ENCODE measurements around the gene ITGB4. TPM values are rescaled to one million over a fixed set of nuclear protein-coding genes. Genes with fewer than 3 reads are reported as not detected.
A peak's percentile ranks its signal among the peaks of the same experiment; 100 is the strongest.

Gene ITGB4
- total and polyA plus RNA-seq, 2 of the 13 experiments (the other 11 are each of a cell fraction or from before 2014, with no cell fraction given), result 6.9 to 14.5 TPM

DNA sequence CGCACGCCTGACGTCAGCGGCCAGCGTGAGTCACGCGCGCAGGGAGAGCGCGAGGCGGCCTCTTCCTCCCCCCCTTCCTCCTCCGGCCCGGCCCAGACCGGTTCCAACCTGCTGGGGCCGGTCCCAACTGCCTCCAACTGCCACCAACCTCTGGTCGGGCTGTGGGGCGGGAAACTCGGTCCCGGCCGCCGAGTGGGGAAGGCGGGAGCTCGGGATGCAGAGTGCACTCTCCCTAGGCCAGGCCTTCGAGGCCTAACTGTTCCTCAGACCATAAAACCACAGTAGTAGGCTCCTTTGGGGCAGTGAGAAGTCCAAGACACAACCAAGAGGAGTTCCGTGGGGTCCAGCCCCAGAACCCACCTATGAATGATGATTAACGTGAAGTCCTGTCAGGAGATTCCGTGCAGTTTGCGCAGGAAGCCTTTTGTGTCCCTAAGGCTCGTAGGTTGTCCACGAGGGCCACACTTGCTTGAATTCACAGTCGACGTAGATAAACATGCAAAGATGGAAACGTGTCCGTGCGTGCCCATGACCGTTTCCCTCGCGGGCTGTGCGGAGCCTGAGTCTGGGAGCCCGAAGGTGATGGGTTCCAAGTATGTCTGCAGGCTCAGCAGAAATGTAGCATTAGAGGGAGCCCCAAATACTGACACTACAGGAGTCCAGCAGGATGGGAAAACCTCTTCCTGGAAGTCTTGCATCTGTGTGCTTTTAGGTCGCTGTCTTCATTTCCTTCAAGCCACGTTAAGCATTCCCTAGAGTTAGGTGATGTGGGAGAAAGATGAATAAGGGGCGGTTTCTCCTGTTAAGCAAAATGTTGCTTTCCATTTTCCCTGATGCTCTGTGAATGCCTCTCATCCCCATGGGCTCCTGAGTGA is 64.0 kb downstream of the ITGB4 start (continued):
- TF ChIP-seq ZFP62 (CRISPR knock-in tag; IDR thresholded peaks at IDR 0.05) (no peak), ZKSCAN5 (CRISPR knock-in tag; IDR thresholded peaks at IDR 0.05) (no peak), FOSL1 (CRISPR knock-in tag; IDR thresholded peaks at IDR 0.05; ENCODE audit: borderline replicate concordance) (peak; percentile 45; the same call in 1 of the 2 replicates), KDM6A (CRISPR knock-in tag; IDR thresholded peaks at IDR 0.05; ENCODE audit: low read depth) (no peak; the same call in 1 of the 2 replicates), ZNF616 (CRISPR knock-in tag; IDR thresholded peaks at IDR 0.05; ENCODE audit: low read depth) (no peak; the same call in 1 of the 2 replicates), ZNF572 (CRISPR knock-in tag; IDR thresholded peaks at IDR 0.05) (peak; percentile 89; the same call in 1 of the 2 replicates), TBP (CRISPR knock-in tag; IDR thresholded peaks at IDR 0.05) (no peak), ZSCAN20 (CRISPR knock-in tag; IDR thresholded peaks at IDR 0.05; ENCODE audit: borderline replicate concordance) (peak; percentile 83; the same call in 1 of the 2 replicates), ZNF678 (CRISPR knock-in tag; IDR thresholded peaks at IDR 0.05) (peak; percentile 43; the same call in 1 of the 2 replicates), ELF3 (CRISPR knock-in tag; IDR thresholded peaks at IDR 0.05) (peak; percentile 59), SMAD1 (CRISPR knock-in tag; IDR thresholded peaks at IDR 0.05; ENCODE audit: borderline replicate concordance, low read depth) (no peak; the same call in none of the 2 replicates), HOXA5 (CRISPR knock-in tag; IDR thresholded peaks at IDR 0.05) (peak; percentile 85; the same call in 1 of the 2 replicates), ZFP82 (CRISPR knock-in tag; IDR thresholded peaks at IDR 0.05; ENCODE audit: borderline replicate concordance) (peak; percentile 70; the same call in 1 of the 2 replicates), TBX2 (CRISPR knock-in tag; IDR thresholded peaks at IDR 0.05; ENCODE audit: borderline replicate concordance) (peak; percentile 80), HDAC6 (IDR thresholded peaks at IDR 0.05; ENCODE audit: low read depth, low read length) (no peak), RBM39 (IDR thresholded peaks at IDR 0.05; ENCODE audit: low read depth, low read length, poor library complexity, severe bottlenecking) (peak; percentile 92), RFXAP (CRISPR knock-in tag; IDR thresholded peaks at IDR 0.05; ENCODE audit: borderline replicate concordance) (0 out of 2 replicates have a peak, but pooled peaks have one; percentile 60)
- TF ChIP-seq, protein P1, sequence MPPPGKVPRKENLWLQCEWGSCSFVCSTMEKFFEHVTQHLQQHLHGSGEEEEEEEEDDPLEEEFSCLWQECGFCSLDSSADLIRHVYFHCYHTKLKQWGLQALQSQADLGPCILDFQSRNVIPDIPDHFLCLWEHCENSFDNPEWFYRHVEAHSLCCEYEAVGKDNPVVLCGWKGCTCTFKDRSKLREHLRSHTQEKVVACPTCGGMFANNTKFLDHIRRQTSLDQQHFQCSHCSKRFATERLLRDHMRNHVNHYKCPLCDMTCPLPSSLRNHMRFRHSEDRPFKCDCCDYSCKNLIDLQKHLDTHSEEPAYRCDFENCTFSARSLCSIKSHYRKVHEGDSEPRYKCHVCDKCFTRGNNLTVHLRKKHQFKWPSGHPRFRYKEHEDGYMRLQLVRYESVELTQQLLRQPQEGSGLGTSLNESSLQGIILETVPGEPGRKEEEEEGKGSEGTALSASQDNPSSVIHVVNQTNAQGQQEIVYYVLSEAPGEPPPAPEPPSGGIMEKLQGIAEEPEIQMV (CRISPR knock-in tag; IDR thresholded peaks at IDR 0.05; ENCODE audit: low read depth), result peak; percentile 22
- TF ChIP-seq, protein P2, sequence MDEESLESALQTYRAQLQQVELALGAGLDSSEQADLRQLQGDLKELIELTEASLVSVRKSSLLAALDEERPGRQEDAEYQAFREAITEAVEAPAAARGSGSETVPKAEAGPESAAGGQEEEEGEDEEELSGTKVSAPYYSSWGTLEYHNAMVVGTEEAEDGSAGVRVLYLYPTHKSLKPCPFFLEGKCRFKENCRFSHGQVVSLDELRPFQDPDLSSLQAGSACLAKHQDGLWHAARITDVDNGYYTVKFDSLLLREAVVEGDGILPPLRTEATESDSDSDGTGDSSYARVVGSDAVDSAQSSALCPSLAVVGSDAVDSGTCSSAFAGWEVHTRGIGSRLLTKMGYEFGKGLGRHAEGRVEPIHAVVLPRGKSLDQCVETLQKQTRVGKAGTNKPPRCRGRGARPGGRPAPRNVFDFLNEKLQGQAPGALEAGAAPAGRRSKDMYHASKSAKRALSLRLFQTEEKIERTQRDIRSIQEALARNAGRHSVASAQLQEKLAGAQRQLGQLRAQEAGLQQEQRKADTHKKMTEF (CRISPR knock-in tag; IDR thresholded peaks at IDR 0.05), result peak; percentile 88; the same call in 1 of the 2 replicates
- TF ChIP-seq, protein P3, sequence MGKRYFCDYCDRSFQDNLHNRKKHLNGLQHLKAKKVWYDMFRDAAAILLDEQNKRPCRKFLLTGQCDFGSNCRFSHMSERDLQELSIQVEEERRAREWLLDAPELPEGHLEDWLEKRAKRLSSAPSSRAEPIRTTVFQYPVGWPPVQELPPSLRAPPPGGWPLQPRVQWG (CRISPR knock-in tag; IDR thresholded peaks at IDR 0.05; ENCODE audit: borderline replicate concordance, low read depth), result no peak
- TF ChIP-seq, protein P4, sequence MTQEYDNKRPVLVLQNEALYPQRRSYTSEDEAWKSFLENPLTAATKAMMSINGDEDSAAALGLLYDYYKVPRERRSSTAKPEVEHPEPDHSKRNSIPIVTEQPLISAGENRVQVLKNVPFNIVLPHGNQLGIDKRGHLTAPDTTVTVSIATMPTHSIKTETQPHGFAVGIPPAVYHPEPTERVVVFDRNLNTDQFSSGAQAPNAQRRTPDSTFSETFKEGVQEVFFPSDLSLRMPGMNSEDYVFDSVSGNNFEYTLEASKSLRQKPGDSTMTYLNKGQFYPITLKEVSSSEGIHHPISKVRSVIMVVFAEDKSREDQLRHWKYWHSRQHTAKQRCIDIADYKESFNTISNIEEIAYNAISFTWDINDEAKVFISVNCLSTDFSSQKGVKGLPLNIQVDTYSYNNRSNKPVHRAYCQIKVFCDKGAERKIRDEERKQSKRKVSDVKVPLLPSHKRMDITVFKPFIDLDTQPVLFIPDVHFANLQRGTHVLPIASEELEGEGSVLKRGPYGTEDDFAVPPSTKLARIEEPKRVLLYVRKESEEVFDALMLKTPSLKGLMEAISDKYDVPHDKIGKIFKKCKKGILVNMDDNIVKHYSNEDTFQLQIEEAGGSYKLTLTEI (CRISPR knock-in tag; conservative IDR thresholded peaks at IDR 0.05), result no peak
- TF ChIP-seq, protein P5, sequence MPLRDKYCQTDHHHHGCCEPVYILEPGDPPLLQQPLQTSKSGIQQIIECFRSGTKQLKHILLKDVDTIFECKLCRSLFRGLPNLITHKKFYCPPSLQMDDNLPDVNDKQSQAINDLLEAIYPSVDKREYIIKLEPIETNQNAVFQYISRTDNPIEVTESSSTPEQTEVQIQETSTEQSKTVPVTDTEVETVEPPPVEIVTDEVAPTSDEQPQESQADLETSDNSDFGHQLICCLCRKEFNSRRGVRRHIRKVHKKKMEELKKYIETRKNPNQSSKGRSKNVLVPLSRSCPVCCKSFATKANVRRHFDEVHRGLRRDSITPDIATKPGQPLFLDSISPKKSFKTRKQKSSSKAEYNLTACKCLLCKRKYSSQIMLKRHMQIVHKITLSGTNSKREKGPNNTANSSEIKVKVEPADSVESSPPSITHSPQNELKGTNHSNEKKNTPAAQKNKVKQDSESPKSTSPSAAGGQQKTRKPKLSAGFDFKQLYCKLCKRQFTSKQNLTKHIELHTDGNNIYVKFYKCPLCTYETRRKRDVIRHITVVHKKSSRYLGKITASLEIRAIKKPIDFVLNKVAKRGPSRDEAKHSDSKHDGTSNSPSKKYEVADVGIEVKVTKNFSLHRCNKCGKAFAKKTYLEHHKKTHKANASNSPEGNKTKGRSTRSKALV (CRISPR knock-in tag; IDR thresholded peaks at IDR 0.05), result no peak
